Retinal pigment epithelial cell (primary cell): Measurements from ENCODE around the gene GPR84.
A peak's percentile ranks its signal among the peaks of the same experiment; 100 is the strongest.

Experiments used
- DNase-seq: peaks from one replicate; pipeline ENCODE4 v3.0.0-alpha.2; 2010; ENCODE audit warnings: low read depth
- H3K4me3 ChIP-seq: 2 replicates; pipeline ENCODE4 v1.5.1; 2011; ENCODE audit warnings: mild to moderate bottlenecking, low read length, control low read depth, moderate library complexity
- TF ChIP-seq, protein P1 (sequence below): conservative IDR thresholded peaks from 2 replicates; pipeline ENCODE4 v1.5.1; 2011; ENCODE audit warnings: low read depth, low read length, control low read depth, inconsistent platforms

The GPR84 gene

GRCh38 chr12:54379398-54380201 lies 15.3 kb upstream of the GPR84 start:
- no peak for DNase-seq
- TF ChIP-seq, protein P1, sequence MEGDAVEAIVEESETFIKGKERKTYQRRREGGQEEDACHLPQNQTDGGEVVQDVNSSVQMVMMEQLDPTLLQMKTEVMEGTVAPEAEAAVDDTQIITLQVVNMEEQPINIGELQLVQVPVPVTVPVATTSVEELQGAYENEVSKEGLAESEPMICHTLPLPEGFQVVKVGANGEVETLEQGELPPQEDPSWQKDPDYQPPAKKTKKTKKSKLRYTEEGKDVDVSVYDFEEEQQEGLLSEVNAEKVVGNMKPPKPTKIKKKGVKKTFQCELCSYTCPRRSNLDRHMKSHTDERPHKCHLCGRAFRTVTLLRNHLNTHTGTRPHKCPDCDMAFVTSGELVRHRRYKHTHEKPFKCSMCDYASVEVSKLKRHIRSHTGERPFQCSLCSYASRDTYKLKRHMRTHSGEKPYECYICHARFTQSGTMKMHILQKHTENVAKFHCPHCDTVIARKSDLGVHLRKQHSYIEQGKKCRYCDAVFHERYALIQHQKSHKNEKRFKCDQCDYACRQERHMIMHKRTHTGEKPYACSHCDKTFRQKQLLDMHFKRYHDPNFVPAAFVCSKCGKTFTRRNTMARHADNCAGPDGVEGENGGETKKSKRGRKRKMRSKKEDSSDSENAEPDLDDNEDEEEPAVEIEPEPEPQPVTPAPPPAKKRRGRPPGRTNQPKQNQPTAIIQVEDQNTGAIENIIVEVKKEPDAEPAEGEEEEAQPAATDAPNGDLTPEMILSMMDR: peak; percentile 100
- H3K4me3 ChIP-seq: peak overlapping the region; percentile 49

GRCh38 chr12:54378796-54379397 lies 14.6 kb upstream of the GPR84 start:
- no peak for DNase-seq
- peak overlapping the region; percentile 49 for H3K4me3 ChIP-seq
- TF ChIP-seq, protein P1: no peak

DNA sequence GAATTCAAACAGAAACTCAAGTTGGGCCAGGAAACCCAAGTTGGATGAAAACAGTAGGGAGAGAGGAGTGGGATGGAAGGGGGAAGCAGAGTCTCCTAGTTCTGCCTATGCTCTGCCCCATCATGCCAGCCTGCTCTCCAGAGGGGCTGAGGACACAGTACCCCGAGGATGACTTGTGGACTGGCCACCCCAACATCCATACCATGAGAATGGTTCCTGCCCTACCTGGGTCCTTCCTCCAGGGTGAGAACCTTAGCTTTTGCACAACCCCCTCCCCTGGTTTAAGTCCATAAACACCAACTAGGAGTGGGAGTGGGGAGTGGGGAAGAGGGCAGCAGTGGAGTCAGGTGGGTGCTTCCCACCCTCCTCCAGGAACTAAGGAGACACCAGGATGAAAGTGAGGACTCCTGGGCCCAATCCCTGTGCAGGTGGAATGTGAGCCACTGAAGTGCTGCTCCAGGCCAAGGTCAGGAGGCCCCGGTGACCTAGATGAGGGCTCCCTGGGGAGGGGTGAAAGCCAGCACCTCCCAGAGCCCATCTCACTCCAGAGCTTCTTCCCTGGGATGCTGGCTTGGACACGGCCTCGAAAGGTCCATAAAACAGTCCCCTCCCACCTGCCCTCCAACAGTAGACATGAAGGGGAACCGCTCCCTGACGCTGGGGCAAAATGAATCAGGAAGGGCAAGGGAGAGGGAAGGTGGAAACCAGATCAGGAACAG lies 13.7 kb upstream of the GPR84 start:
- H3K4me3 ChIP-seq: no peak overlapping the region
- TF ChIP-seq, protein P1: no peak
- DNase-seq: no peak

DNA sequence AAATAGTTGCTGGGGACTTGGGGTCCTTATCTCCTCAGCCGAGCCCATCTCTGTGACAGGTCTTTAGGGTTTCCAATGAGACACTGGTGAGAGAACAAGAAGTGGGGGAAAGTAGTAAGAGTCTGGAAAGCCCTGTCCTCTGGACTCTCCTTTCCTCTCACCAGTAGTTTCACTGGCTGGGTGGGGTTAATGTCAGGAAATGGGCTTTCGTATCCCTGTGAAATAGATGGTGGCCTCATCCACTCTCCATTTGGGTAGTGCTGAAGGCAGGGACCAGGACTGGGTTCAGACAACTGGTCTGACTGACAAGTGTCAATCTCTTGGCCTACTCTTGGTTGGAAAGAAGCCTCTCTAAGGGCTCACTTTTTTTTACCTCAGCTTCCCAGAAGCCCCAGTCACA lies 12.7 kb upstream of the GPR84 start:
- no peak overlapping the region for H3K4me3 ChIP-seq
- TF ChIP-seq, protein P1: no peak
- no peak for DNase-seq

DNA sequence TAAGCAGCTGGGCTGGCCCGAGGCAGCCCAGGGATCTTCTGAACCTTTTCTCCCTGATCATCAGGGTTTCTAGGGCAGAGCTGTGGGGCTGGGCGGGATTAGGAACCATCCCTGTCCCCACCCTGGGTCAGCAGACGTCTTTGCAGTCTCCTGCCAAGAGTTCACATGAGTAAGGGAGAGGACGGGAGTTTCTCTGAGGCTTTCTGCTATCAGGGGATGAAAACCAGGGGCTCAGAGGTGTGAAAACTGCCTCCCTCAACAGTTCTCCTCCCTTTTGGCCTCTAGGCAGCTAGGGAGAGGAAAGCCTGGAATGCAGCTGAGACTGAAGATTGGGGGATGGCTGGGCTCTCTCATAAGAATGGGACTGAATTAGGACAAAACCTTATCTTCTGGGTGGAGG lies 12.3 kb upstream of the GPR84 start:
- TF ChIP-seq, protein P1: no peak
- DNase-seq: no peak
- H3K4me3 ChIP-seq: no peak overlapping the region

DNA sequence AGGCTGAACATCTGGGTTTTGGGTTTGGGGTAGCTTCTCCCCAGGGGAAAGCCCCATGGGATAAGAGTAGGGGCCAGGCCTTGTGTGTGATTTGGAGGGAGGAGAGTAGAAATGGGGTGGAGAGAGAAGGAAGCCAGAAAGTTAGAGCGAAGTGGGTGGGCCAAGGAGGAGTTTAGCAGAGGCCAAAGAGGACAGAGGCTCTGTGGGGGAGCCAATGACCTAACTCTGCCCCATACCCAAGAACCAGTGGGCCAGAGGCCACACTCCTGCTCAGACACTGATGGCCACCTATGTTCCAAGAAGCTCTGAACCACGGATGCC lies 10.9 kb upstream of the GPR84 start:
- DNase-seq: no peak
- TF ChIP-seq, protein P1: no peak
- no peak overlapping the region for H3K4me3 ChIP-seq
